HK-2 (cell line): ENCODE results near the gene GRHL1.
A peak's percentile ranks its signal among the peaks of the same experiment; 100 is the strongest.
"Not testable (repeated sequence)": the region's sequence is repeated elsewhere in the genome, so short reads cannot be mapped to it uniquely, and the experiment has no call there.

ENCODE experiments used
- DNase-seq: peaks from one replicate; pipeline ENCODE4 v3.0.0-alpha.2; 2018; ENCODE audit not compliant: unreplicated experiment

GRHL1 gene, protein sequence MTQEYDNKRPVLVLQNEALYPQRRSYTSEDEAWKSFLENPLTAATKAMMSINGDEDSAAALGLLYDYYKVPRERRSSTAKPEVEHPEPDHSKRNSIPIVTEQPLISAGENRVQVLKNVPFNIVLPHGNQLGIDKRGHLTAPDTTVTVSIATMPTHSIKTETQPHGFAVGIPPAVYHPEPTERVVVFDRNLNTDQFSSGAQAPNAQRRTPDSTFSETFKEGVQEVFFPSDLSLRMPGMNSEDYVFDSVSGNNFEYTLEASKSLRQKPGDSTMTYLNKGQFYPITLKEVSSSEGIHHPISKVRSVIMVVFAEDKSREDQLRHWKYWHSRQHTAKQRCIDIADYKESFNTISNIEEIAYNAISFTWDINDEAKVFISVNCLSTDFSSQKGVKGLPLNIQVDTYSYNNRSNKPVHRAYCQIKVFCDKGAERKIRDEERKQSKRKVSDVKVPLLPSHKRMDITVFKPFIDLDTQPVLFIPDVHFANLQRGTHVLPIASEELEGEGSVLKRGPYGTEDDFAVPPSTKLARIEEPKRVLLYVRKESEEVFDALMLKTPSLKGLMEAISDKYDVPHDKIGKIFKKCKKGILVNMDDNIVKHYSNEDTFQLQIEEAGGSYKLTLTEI

DNA sequence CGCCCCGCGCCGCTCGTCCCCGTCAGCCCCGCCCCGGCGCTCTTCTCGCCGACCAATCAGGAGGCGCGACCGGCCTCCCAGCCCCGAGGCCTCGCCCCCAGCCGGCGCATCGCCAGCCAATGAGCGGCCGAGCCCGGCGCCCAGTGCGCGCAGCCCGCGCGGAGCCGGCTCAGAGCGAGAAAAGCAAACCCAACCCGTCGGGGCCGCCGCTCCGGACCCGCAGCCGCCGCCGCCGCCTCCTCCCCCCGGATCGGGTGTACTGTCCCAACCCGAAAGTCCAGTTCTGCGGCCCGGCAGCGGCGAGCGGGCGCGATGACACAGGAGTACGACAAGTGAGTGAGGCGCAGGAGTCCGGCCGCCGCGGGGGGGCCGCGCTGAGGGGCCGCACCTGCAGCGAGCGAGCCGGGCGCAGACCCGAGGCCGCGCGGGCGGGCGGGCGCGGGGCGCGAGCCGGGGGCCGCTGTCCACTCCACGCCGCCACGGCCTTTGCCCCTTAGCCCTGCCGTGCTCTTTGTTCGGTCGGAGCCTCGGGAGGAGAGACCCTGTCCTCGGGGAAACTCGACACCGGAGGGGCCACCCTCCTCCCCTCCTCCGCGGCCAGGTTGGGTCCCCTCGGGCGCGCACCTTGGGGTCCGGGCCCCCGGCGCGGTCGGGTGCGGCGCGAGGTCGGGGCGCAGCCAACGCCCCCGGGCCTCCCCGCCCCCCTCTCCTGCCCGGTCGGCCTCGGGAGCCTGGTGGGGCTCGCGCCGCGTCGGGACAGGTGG is at the start of gene GRHL1:
Gene GRHL1 (plus strand): TSS at position 172 of the 764 bp plus-strand sequence. CDS start 141 bp downstream, at position 313.
- peak; percentile 91 for DNase-seq

DNA sequence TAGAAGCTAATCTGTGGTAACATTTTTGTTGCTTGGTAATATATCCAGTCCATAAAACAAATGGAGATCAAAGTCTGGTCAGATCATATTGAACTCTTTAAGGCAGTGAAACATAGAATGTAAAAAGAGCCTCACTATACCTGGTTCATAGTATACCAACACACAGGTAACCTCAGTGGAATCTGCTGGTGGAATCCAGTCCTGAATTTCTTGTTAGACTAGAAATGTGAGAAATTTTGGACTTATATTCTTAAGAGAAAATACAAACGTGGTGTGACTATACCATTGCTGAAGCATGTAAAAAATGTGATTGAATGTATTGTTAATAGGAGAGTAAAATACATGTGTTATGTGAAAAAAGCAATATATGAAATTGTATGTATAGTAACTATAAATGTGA is 46.1 kb upstream of the GRHL1 start:
- DNase-seq: no peak

DNA sequence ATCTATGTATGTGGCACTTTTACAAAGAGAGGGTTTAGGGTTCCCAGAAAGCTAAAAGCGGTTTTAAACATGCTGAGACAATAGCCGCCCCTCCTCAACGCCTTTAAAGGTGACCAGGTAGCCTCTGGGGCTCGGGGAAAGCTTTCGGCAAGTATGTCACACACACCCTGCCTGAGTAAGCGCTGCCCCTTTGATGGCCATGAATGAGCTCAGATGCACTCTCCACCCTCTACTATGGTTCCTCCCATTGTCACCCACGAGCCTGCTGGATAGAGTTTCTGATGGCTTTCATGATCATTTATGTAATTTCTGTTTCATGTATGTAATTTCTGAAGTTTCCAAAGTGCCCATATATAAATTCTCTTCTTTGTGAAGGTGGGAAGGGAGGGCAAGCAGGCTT is 44.1 kb upstream of the GRHL1 start:
- no peak for DNase-seq

DNA sequence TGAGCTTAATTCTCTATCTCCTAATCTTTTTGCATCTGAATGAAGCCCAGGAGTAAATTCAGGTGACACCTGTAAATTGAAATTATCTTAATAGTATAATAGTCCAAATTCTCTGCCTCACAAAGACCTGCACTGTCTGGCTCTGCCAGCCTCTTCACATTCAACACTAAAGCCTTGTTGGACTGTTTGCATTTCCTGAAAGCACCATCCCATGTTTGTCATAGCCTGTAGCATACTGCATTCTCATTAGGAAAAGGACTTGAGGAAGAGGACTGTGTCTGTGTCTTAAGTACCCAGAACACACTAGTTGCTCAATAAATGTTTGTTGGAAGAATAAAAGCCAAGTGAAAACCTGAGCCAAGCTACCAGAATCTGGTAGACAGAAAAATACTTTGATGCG is 42.9 kb upstream of the GRHL1 start:
- DNase-seq: no peak

DNA sequence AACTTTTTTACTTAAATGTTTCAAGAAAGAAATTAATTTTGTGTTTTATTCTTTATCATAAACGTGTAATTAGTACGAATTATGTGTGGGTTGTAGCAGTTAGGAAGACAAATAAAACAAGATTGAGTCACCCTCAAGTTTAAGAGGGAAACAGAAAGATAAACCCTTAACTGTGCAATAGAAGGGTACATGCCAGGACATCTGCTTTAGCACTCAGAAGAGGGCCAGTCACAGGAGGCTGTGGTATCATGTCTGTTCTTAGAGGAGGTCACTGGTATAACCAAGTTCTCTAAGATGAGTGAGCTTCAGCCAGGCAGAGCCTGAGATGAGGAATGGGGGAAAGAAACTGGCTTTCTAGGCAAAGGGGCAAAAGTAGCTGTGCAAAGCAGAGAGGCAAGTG is 42.4 kb upstream of the GRHL1 start:
- DNase-seq: no peak

DNA sequence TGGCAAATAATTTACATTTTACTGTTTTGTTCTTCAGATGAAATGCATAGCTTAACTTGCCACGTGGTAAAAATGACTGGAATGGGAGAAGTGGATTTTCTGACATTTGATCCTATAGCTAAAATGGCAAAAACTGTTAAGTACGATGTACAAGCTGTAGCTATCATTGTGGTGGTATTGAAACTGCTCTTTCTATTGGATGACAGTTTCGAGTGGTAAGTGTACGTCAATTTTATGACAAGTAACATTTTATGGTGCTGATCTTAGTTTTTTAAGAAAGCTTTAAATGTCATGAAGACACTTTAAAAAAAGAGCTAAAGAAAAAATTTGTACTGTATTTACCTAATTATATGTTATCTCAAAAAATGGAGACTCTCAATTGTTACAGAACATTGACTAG is 40.8 kb upstream of the GRHL1 start:
- DNase-seq: no peak

DNA sequence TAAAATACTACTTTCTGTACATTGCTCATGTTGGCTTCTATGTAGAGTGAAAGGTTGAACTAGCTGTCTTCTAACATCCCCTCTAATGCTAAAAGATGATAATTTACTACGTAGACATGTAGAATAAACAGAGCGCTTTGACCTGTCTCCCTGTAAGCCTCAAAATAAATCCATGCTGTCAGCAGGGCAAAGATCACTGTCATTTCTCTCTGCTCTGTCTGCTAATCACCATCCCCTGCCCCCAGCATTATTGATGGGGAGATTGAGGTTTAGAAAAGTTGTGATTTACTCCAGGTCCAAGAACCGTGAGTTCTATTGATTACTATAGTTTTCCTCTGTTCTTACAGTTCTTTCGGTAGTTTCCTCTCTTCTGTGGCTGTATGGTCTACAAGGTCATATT is 39.0 kb upstream of the GRHL1 start:
- no peak for DNase-seq

DNA sequence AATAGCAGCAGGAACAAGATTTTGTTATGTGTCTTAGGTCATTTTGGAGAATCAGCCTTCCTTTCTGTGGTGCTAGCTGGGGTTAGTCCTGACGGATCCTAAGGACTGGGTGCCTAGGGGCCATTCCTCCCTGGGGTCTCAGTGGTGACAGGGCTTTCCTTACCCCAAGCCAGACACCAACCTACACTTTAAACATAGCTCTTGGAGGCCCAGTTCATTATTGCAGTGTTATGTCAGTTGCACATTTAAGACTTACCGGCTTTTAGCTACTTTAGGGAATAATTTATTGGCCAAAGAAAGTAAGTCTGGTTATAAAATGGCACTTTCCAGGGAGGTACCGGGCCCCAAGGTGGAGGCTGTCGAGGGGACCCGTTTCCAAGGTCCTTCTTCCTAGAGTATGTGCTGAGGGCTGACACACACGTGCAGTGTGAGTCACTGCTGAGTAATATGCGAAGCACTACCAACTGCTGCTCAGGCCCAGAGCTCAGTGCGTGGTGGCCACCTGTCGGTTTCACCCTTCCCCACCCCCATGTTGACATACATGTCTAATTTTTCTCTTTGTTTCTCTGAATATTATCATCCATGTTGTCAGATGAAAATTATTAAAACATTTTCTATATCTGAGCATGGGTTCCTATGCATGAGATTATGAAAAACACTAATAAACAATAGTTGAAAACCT is 37.0 kb upstream of the GRHL1 start:
- DNase-seq: peak; percentile 56

DNA sequence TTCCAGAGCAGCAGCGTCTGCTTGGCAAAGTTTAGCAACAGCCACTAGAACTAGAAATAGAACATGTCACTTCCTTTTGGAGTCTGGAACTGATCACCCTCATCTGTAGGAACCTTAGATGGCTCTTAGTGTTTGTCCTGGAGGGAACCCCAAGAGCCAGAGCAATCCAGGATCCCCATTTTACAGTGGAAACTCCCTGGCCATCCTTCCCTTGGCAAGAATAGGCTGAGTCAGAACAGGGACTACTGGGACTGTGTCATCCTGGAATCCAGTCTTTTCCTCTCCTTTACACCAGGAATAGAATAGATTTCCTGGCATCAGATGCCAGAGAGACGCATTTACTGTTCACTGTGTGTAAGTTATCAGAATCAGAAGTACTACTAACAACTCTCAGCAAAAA is 33.2 kb upstream of the GRHL1 start:
- DNase-seq: no peak

DNA sequence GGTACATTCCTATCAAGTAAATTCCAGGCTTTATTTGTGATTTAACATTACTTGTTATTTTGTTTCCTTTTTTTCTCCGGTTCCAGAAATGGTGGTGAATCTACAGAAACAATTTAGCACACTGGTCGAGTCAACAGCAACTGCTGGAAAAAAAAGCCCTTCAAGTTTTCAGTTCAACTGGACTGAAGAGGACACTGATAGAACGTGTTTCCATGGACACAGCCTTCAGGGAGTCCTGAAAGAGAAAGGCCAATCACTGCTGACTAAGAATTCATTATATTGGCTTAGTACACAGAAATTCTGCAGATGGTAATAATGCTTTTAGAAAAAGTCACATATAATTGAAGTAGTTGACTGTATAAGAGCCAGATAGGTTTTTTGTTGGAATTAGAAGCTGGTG is 32.0 kb upstream of the GRHL1 start:
- no peak for DNase-seq

DNA sequence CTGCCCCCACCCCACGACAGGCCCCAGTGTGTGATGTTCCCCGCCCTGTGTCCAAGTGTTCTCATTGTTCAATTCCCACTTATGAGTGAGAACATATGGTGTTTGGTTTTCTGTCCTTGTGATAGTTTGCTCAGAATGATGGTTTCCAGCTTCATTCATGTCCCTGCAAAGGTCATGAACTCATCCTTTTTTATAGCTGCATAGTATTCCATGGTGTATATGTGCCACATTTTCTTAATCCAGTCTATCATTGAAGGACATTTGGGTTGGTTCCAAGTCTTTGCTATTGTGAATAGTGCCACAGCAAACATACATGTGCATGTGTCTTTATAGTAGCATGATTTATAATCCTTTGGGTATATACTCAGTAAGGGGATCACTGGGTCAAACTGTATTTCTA is 24.5 kb upstream of the GRHL1 start:
- DNase-seq: not testable (repeated sequence)

DNA sequence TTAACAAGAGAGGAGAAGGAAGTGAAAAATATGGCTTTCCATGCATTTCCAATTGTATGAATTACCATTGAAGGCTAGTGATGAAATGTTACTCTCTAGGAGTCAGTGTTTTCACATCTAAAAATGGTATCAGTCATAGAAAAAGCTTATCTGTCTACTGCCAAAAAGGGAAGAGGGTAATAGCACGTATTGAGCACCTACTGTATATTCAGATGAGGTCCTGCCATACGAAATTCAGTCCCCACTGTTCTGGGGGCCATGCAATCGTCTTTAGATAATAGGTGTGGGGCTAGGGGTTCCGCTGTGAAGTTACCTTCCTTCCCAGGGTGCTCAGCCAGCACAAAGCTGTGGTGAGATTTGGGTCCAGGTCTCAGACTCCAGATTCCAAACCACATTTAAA is 14.2 kb upstream of the GRHL1 start:
- DNase-seq: no peak

DNA sequence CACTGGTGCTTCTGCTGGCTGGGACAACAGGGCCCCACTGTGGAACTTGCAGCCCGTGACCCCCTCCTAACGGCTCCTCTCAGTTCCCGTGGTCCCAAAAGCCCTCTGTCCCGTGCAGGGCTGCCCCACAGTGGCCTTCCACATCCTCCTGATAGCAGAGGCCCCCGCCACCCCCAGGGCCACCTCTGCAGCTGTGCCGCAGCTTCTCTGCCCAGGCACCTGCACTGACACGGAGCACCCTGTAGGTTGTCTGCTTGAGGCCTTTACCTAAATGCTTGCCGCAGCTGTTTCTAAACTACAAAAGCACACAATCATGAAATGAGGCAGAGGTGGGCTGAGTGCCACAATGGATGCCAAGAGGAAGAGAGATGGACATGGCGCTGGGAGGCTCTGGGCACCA is 13.5 kb upstream of the GRHL1 start:
- DNase-seq: no peak

DNA sequence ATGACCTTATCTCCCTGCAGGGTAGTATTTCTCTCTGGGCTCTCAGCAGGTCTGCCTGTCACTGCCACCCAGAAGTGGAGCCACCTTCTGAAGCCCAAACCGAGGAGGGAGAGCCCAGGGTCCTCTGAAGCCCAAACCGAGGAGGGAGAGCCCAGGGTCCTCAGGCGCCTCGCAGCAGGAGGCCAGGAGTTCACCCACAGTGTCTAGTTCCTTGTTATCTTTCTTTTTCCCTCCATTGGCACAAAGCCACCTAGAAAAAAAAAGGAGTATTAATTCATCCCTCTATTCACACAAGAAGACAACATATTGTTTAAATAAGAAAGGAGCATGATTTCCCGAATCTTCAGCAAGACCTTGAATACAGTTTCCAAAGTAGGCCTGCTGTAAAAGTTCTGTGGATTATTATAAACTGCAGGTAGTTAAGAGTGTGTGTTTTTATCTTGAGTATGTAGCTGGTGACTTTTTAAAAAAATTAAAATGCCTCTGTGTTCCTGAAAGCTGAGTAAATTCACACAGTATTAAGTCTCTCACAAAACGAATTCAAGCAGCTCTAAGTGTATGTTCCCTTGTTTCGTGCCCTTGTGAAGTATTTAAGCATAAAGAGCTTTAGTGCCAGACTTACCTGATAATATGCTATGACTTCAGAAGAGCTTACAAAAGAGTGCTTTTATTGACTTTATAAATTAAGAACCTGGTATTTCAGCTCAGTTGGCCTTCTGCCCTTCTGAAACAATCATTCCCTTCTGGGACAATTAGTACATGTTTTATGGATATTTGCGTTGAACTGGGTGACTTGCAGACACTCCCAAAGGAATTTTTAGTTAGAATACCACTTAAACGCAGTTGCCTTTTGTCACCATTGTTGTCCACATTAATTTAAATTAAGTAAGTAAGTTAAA is 11.7 kb upstream of the GRHL1 start:
- DNase-seq: no peak

DNA sequence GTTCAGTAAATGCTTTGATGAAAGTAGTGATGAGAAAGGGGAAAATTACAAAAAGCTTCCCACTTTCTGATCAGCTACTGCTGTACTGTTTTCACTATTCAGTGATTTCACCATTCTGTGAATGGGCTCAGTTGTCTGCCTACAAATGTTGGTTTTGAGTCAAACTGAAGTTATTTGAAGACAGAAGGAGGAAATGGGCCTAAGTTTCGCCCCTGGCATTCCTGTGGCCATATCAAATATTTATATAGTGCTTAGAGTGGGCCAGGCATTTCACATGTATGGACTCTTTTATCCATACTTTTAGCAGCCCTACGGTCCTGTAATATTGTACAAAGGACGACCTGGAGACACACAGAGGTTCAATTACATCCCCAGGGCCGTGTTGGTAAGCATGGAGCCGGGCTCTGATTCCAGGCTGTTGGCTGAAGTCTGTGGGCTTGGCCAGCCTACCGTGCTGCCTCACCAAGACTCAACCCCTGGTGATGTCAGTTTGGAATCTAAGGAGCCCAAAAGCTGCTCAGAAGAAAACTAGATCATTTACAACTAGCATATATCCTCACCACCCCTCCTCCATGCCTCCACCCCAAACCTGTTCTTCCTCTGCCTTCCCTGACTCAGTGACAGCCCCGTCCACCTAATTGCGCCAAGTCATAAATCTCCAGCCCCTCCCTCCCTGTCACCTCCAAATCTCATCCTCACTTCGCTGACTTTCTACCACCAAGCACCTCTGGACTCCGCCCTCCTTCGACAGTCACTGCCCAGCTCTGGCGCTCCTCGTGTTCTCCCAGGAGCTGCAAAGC is 10.1 kb upstream of the GRHL1 start:
- DNase-seq: no peak

DNA sequence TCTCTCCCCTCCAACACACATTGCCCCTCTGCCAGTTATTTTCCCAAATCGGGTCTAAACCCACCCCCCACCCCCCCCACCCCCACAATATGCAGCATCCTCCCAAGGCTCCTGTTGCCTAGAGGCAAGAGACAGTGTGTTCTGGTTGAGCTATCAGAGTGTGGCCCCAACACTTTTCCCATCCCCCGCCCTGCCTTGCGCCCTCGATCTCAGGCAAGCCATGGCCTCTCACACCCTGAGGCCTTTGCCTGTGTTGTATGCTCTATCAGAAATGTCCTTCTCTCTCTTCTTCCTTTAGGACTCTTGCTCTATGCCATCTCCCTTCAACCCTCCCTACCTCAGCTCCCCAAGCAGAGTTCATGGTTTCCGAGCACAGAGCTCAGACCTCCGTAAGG is 9.5 kb upstream of the GRHL1 start:
- DNase-seq: no peak

DNA sequence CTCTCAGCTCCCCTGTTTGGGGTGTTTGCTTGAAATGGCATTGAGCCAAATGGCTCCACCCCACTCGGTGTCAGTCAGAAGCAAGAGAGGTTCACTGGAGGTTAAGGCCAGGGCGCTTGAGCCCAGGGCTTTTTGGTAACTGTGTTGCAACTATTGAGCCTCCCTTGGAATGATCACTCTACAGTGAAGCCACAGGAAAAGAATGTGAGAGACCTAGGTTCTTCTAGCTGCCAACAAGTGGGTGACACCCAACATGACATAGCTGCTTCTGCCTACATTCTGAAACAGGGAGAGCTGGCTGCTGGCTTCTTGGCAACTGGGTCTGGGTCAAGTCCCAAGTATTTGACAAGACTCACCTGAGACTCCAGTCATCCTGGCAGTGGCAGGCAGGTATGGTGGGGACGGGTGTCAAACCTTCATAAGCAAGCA is 7.1 kb upstream of the GRHL1 start:
- no peak for DNase-seq

DNA sequence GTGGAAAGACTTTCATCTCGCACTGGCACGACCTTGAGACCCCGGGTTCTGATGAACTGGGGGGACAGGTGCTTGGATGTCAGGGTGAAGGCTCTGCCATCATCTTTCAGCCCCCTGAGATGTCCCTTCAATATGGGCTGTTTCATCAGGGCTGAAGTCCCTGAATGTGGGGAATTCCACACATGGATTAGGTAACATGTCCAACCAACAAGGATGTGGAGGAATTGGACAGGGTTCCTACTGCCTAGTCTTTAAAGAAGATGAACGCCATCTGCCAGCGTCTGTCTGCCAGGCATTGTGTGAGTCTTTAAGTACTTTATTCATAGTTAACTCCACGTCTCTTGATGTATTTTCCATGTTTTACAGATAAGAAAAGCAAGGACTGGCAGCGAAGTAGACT is 5.9 kb upstream of the GRHL1 start:
- DNase-seq: no peak

DNA sequence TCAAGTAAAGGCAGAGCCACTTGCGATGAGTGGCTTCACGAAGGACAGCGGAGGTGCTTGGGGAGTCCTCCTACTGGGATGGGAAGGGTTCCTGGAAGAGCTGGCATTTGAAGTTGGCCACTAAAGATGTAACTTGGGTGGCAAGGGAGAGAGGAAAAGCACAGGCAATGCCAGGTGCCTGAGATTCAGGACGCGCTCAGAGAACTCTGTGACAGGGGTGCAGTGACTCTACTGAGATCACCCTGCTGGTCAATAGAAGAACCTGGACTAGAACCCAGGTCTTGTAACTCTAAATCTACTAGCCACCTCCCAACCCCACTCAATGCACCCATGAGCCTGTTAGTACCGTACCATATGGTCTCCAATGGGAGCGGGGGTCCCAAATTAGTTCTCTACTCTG is 5.4 kb upstream of the GRHL1 start:
- no peak for DNase-seq

DNA sequence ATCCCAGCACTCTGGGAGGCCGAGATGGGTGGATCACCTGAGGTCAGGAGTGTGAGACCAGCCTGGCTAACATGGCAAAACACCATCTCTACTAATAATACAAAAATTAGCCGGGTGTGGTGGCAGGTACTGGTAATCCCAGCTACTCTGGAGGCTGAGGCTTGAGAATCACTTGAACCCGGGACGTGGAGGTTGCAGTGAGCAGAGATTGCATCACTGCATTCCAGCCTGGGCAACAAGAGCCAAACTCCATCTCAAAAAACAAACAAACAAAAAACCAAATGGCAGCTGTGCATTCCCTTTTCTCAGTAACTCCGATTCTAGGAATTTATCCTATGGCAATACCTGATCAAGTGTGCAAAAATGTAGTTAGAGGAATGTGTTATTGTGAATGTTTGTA is 4.7 kb upstream of the GRHL1 start:
- DNase-seq: no peak
